Islet of Langerhans (tissue), 1 donor: ENCODE data around the gene C8G.

Experiments used
- FAIRE-seq: peaks from one replicate; lab custom pipeline; 2011; peaks lifted over from hg19 to GRCh38; lab: Jason Lieb, UNC

C8G gene

DNA sequence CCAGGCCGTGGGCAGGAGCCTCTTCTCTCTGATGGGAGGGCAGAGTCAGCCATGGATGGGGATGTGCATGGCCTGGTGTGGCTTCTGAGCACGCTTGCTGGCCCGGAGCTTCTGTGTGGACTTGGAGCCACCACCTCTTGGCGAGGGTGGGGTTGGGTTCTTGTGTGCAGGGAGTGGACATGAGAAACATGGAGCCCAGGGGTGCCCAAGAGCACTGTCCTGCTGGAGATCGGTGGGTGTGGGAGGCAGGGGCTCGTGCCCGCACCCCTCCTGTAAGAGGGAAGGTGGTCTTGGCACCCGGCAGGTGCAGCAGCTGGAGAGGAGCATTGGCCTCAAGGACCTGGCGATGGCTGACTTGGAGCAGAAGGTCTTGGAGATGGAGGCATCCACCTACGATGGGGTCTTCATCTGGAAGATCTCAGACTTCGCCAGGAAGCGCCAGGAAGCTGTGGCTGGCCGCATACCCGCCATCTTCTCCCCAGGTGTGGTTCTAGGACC, 24.3 kb upstream of the C8G start:
- FAIRE-seq = no peak

DNA sequence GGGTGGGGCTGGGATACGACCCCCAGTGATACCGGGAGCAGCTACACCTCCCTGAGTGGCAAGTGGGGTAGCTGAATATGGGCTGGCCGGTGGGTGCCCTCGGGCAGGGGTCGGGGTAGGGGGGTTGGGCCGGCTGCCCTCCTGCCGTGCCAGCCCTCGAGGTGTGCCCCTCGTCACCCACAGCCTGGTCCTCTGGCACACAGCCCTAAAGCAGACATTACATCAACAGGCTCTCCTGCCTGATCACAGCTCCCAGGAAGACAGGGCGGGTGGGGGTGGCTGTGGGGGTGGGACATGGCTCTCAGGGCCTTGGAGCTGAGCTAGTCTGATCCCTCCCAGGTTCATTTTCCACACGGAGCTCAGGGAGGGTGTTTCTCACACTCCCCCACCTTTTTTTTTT, 23.7 kb upstream of the C8G start:
- no peak for FAIRE-seq

DNA sequence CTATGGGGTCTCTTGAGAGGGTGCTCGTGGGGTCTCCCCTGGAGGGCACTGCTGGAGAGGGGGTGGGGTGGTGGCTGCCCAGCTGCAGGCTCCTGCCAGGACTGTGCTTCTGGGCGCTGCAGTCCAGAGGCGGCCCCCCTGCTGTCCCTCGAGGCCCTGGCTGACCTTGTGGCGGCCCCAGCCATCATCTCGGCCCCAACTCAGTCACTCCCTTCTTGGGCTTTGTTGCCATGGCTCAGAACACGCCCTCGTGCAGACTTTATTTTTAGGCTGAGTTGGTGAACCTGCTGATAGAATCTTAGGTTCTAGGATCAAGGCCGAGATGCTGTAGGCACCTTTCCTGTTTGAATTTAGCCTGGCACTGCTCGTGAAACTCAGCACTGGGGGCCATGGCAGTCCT, 23.3 kb upstream of the C8G start:
- no peak for FAIRE-seq

DNA sequence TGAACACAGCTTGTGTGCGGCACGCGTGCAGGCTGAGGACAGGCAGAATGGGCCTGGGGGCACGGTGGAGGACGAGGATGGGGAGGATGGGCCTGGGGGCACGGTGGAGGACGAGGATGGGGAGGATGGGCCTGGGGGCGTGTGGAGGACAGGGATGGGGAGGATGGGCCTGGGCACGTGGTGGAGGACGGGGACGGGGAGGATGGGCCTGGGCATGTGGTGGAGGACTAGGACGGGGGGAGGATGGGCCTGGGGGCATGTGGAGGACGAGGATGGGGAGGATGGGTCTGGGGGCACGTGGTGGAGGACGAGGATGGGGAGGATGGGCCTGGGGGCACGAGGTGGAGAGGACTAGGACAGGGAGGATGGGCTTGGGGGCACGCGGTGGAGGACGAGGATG, 22.5 kb upstream of the C8G start:
- FAIRE-seq = no peak

DNA sequence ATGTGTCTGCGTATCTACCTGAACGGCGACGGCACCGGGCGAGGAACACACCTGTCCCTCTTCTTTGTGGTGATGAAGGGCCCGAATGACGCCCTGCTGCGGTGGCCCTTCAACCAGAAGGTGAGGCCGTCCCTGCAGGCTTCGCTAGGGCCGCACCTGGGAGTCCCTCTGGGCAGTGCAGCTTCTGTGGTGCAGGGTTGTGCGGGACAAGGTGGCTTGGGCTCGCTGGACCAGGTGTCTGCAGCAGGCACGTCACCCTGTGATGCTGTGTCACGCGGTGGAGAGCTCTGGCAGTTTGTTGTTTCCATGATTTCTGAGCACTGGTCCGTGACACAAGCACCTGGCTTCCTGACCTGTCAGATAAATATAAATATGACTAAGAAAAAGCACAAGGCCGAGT, 21.2 kb upstream of the C8G start:
- no peak for FAIRE-seq

DNA sequence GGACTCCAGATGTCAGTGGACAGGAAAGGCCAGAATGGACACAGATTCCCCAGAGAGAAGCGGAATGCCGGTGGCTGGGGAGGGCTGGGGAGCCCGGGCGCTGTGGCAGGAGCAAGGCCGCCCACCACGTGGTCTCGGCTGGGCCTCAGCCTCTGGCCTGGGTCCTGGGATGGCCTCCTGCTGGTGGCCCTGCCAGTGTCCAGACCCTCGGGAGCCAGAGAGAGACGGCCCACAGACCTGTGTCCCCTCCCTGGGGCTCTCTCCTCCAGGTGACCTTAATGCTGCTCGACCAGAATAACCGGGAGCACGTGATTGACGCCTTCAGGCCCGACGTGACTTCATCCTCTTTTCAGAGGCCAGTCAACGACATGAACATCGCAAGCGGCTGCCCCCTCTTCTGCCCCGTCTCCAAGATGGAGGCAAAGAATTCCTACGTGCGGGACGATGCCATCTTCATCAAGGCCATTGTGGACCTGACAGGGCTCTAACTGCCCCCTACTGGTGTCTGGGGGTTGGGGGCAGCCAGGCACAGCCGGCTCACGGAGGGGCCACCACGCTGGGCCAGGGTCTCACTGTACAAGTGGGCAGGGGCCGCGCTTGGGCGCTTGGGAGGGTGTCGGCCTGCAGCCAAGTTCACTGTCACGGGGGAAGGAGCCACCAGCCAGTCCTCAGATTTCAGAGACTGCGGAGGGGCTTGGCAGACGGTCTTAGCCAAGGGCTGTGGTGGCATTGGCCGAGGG, 19.5 kb upstream of the C8G start:
- no peak for FAIRE-seq

DNA sequence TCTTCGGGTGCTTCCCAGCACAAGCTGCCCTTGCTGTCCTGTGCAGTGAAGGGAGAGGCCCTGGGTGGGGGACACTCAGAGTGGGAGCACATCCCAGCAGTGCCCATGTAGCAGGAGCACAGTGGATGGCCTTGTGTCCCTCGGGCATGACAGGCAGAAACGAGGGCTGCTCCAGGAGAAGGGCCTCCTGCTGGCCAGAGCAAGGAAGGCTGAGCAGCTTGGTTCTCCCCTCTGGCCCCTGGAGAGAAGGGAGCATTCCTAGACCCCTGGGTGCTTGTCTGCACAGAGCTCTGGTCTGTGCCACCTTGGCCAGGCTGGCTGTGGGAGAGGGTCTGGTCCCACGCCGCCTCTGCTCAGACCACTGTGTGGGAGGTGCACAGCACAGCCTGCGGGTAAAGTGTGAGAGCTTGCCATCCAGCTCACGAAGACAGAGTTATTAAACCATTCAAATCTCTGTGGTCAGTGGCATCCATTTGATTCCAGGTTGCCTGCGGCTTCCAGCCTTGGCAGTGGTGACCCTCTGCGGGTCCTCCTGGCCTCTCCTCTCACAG, 18.8 kb upstream of the C8G start:
- no peak for FAIRE-seq

DNA sequence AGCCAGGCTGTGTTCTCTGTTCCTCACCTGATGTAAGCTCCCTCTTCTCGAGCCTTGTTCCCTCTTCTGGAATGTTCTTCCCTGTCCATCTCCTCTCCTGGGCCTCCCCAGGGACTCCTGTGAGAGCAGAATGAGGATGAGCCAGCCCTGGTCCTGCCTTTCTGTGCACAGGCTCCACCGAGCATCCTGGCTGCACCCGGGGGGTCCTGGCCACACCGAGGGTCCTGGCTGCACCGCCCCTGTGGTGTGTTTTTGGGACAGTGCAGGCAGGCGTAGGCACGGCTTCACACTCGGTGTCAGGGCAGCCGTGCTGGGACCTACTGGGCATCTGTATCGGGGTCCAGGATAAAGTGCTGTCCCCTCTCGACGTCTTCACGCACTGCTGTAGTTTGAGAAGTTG, 18.3 kb upstream of the C8G start:
- no peak for FAIRE-seq

DNA sequence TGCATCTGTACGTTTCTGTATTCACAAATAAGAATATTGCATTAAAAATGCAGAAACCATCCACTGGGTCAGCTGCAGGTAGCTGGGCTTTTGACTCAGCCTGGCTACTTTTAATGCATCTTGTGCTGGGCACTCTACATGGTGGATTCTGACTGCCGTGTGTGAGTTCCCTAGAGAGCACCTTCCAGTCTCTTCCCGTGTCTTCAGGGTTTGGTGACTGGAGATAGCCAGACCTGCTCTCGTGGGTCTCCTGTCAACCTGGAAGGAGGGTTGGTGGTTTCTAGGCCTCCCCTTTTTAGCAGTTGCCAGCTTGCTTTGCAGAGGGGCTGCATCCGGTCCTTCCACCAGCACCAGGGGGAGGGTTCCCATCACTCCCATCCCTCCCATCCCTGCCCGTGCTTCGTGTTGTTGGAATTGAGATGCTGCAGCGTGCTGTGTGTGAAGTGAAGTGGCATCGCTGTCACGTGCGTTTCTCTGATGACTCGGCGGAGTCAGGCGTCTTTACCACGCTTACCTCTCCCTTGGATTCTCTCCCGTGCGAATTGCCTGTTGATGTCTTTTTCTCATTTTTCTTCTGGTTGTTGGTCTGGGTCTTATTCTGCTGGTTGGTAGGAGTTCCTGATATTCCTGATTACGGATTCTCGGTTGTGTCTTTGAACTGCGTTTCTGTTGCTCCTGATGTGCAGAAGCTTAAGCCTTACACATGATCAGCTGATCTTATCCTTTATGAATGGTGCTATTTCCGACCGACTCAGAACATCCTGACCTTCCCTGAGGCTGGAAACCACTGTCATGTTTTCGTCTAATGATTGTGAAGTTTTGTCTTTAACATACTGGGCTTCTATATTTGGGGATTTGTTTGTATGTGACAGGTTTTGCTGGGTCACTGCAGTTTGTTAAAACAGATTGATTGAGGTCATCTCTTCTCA, 17.4 kb upstream of the C8G start:
- no peak for FAIRE-seq

DNA sequence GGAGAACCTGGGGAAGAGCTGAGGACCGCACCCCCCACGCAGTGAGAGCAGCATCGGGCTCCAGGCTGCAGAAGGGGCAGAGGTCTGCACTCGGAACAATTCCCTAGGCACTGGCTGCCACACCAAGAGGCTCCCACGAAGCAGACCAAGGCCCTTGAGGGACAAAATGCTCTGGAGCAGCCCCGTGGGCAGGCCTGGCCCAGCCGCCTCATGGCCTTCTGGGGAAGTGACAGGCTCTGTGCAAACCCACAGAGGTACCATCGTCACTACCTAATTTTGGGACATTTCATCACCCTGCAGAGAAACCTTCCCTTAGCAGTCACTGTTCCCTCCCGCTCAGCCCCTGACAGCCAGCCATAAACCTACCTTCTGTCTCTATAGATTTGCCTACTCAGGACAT, 16.5 kb upstream of the C8G start:
- no peak for FAIRE-seq

DNA sequence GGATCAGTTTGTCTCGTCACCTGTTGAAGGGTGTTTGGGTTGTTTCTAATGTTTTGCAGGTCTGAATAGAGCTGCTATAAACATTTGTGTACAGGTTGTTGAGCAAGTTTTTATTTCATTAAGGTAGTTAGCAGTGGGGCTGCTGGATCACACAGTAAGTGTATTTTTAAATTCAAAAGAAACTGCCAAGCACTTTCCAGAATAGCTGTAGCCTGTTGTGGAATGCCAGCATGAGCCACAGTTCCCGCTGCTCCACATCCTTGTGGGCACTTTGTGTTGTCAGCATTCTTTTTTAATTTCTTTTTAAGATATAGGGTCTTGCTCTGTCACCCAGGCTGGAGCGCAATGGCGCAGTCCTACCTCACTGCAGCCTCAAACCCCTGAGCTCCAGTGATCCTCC, 15.0 kb upstream of the C8G start:
- FAIRE-seq = no peak

DNA sequence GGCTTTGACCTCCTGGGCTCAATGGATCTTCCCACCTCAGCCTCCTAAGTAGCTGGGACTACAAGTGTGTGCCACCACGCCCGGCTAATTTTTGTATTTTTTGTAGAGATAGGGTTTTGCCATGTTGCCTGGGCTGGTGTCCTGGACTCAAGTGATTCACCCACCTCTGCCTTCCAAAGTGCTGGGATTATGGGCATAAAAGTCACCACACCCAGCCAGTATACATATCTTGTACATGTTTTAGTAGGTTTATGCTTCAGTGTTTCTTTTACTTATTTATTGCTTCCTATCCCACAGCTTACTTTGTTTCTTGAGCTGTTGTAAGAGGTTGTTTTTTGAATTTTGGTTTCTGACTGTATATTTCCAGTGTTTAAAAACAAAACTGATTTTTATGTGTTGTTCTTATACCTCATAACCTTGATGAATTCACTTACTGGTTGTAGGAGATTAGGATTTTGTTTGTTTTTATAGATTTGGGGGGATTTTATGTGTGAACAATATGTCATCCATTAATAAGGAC, 13.4 kb upstream of the C8G start:
- FAIRE-seq = no peak

DNA sequence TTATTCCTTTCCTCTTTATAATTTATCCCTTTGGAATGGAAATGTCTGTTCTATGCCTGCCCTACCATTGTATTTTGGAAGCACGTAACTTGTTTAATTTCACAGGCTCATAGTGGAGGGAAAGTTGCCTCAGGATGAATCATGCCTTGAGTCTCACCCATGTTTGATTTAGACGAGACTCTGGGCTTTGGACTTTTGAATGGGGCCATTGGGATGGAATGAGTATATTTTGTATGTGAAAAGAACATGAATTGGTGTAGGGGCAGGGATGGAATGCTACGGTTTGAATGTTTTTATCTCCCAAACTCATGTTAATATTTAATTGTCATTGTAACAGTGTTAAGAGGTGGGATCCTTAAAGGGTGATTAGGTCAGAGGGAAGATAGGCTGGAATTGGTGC, 10.8 kb upstream of the C8G start:
- no peak for FAIRE-seq

DNA sequence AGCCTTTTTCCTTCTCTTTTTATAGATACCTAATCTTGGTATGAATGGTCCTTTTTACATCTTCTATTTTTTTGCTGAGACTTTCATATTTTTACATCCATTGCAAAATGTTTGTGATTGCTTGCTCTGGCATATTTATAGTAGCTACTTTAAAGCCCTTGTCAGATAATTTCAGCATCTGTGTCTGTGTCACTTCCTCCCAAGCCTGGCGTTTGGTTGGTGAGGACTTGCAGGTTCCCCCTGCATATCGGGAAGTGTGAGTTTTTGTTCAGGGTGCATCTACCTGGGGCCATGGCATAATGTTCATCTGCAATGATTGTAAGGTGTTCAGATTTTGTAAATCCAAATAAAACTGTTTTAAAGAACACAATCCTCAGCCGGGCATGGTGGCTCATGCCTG, 9.4 kb upstream of the C8G start:
- no peak for FAIRE-seq

DNA sequence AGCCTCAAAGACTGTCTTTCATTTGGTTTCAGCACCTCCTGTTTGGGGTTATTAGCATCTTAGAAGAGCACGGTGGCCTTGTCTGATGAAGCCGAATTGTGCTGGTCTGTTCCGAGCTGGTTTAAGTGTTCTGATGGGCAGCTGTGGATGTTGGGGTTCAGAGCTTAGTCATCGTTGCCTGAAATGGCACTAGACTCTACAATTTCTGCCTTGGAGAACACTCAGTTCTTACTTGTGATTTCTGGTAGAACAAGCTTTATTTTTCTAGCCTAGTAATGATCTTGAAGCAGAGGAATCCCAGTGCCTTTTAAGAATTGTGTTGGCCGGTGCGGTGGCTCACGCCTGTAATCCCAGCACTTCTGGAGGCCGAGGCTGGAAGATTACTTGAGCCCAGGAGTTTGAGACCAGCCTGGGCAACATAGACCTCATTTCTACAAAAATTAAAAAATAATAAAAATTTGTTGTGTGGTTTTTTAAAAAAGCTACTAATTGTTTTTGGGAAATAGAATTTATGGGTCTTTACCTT, 8.3 kb upstream of the C8G start:
- FAIRE-seq = no peak

DNA sequence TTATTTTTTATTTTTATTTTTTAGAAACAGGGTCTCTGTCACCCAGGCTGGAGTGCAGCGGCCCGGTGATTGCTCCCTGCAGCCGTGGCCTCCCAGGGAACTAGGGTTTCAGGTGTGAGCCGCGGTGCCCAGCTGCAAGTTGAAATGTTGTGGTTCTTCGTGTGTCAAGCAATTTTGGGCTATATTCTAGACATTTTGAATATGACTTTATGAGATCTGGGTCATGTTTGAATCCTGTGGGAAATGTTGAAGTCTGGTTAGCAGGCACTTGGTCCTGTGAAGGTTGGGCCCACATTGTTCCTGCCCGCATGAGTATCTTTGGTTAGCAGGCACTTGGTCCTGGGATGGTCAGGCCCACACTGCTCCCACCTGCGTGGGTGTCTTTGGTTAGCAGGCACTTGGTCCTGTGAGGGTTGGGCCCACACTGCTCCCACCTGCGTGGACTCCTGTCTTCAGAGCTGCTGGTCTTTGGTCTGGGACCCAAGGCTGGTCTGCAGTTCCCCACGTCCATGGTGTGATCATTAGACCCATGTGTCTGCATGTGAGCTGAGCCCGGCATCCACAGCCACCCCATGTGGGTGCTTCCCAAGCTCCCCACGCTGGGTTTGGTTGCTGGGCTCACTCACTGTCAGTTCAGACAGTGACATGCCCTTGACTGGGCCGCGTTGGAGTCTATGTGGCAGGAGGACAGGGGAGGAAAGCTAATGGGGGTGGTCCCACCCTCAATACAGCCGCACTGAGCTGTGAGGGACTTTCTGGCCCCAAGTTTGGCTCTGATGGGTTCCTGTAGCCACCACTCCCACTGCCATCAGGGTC, 7.6 kb upstream of the C8G start:
- FAIRE-seq = no peak

DNA sequence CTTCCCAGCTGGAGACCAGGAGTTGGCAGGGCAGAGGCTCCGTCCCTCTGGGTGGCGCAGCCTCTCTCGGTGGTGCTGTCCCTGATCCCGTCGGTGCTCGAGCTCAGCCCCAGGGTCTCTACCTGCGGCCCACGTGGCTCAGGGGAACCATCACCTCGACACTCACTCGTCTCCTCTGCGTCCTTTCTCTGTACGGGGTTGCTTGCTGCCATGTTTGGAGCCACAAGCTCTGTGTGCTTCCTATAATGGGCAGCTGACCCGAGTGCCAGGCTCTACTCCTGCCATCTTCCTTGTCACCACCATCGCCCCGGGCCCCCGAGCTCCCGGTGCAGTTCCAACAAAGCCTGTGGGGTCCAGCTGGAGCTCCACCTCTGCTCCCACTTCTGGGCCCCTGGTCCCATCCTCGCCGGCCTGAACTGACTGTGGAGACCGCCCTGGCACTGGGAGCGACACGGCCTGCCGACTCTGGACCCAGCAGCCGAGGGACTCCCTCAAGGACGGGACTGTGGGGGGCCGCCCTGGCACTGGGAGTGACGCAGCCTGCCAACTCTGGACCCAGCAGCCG, 5.5 kb upstream of the C8G start:
- no peak for FAIRE-seq

DNA sequence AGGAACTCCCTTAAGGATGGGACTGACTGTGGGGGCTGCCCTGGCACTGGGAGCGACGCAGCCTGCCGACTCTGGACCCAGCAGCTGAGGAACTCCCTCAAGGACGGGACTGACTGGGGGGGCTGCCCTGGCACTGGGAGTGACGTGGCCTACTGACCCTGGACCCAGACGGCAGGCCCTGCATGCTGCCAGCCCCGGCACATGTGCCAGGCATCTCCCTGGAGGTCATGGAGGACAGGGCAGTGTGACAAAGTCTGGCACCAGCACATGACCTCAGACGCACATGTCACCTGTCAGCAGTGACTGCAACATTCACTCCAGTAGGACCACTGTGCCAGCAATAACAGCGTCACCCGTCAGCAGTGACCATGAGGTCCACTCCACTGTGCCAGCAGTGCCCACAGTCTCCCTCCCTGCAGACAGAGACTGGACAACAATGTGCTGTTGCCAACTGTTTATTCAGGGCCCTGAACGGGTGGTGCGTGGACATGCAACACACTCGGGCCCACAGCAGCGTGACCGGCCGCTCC, 5.0 kb upstream of the C8G start:
- no peak for FAIRE-seq

DNA sequence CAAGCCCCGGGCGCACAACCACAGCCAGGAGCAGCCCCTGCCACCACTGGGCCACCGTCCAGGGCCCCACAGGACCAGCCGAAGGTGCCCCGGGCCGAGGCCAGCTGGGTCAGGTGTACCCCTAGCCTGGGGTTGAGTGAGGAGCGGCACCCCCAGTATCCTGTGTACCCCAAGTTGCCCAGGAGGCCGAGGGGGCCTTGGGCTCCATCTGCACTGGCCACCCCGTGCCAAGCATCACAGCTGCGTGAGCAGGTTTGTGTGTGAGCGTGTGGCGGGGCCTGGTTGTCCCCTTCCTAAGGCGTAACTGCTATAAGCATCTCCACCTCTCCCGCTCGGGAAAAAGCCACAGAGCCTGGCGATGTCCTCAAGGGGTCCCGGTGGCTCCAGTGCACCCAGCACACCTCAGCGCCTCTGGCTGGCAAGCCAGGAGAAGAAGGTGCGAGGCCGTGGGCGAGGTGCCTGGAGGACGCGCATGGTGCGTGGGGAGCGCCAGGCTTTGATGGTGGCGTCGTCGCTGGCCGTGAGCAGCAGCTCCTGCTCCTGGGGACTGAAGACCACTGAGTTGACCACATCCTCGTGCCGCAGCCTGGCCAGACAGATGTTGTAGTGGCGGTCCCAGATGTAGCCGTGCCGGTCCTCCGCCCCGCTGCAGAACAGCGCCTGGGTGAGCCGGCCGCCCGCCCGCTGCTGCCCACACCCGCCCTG, 4.4 kb upstream of the C8G start:
- FAIRE-seq = no peak

DNA sequence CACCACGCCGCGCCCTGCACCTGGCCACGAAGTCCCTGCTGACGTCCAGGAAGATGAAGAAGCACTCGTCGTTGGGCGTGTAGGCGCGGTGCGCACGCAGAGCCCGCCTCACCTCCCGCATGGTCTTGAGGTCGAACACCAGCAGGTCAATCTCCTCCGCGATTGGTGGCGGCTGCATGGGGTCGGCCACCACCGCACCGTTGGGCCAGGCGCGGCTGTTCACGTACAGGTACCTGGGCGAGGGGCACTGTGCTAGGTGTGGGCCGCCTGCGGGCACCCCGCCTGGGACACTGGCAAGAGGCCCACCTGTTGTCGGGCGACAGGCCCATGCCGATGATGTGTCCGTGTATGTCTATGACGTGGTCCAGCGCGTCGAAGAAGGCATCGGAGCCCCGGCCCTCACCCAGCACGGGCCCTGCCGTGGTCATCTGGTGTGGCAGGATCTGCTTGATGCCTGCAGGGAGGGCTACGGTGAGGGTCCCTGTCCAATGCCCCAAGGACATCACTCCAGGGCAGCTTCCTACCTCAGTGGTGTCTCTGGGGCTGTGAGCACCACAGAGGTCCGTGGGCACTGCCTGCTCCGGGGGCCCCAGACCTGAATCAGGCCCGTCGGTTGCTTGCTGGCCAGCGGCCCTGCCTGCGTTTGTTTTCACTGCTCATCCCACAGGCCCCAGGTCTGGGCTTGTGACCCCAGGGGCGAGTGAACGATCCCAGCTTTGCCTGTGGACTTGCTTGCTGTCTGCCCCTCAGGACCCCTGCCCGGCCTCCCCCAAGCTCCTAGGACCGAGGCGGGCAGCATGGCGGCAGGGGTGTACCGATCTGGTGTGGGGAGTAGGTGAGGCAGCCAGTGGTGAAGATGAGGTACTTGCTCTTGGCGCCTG, 3.6 kb upstream of the C8G start:
- no peak for FAIRE-seq
